HepG2 (cell line): ENCODE measurements around the gene UGGT1. TPM values are rescaled to one million over a fixed set of nuclear protein-coding genes. Genes with fewer than 3 reads are reported as not detected.

Experiments used
- ARNT ChIP-seq: fragments of 450-650 bp; IDR thresholded peaks from 2 replicates; pipeline ENCODE4 v1.6.1; 2017
- ATF3 ChIP-seq: sonication (generic); formaldehyde crosslinking; IDR thresholded peaks from 2 replicates; pipeline ENCODE4 v1.4.0; 2020; ENCODE audit warnings: missing genetic modification reagents
- CREB1 ChIP-seq, 2 experiments: fragments of 450-650 bp in 1 of 2; IDR thresholded peaks; 2 replicates each; pipeline ENCODE4 v1.6.1; 2016 to 2017; ENCODE audit warnings: control low read depth in 1 of 2, mild to moderate bottlenecking in 1 of 2, missing compliant biosample characterization in 1 of 2, missing genetic modification characterization in 1 of 2
- CREBL2 ChIP-seq: sonication (generic); formaldehyde crosslinking; IDR thresholded peaks from 2 replicates; pipeline ENCODE4 v1.8.1; 2023; ENCODE audit warnings: missing genetic modification reagents, mild to moderate bottlenecking, borderline replicate concordance
- ESRRA ChIP-seq: sonication (generic); formaldehyde crosslinking; IDR thresholded peaks from 2 replicates; pipeline ENCODE4 v1.5.1; 2020; ENCODE audit warnings: mild to moderate bottlenecking, low read depth, missing genetic modification reagents
- FOXA3 ChIP-seq: IDR thresholded peaks from 2 replicates; pipeline ENCODE4 v1.6.1; 2016; ENCODE audit warnings: missing genetic modification reagents, missing compliant biosample characterization
- NFATC3 ChIP-seq: sonication (generic); formaldehyde crosslinking; IDR thresholded peaks from 2 replicates; pipeline ENCODE4 v1.5.1; 2020; ENCODE audit warnings: mild to moderate bottlenecking, missing genetic modification reagents
- PAX8 ChIP-seq: sonication (generic); formaldehyde crosslinking; IDR thresholded peaks from 2 replicates; pipeline ENCODE4 v1.8.0; 2022; ENCODE audit warnings: mild to moderate bottlenecking, missing genetic modification reagents, borderline replicate concordance
- POLR2AphosphoS2 ChIP-seq: IDR thresholded peaks from 2 replicates; pipeline ENCODE4 v1.6.1; 2011; ENCODE audit warnings: low read depth, low read length, improper control_type of control experiment
- RARA ChIP-seq: IDR thresholded peaks from 2 replicates; pipeline ENCODE4 v1.6.1; 2016; ENCODE audit warnings: missing genetic modification reagents, missing compliant biosample characterization
- RXRB ChIP-seq: IDR thresholded peaks from 2 replicates; pipeline ENCODE4 v1.6.1; 2016; ENCODE audit warnings: borderline replicate concordance, missing genetic modification reagents, missing compliant biosample characterization
- TMF1 ChIP-seq: sonication (generic); formaldehyde crosslinking; IDR thresholded peaks from 2 replicates; pipeline ENCODE4 v1.8.1; 2022; ENCODE audit warnings: low read depth, missing genetic modification reagents
- TOE1 ChIP-seq: sonication (generic); formaldehyde crosslinking; IDR thresholded peaks from 2 replicates; pipeline ENCODE4 v1.4.0; 2020; ENCODE audit warnings: mild to moderate bottlenecking, missing genetic modification reagents
- USF2 ChIP-seq, 2 experiments: sonication (generic) in 1 of 2; formaldehyde crosslinking in 1 of 2; IDR thresholded peaks; 2 replicates each; pipeline versions ENCODE4 v1.5.1 to v1.6.1; 2011 to 2020; ENCODE audit warnings: borderline replicate concordance in 1 of 2, low read depth in 1 of 2, low read length in 1 of 2, mild to moderate bottlenecking in 1 of 2, missing genetic modification reagents in 1 of 2, moderate library complexity in 1 of 2
- ZBTB10 ChIP-seq: sonication (generic); formaldehyde crosslinking; IDR thresholded peaks from 2 replicates; pipeline ENCODE4 v1.4.0; 2020; ENCODE audit warnings: missing genetic modification reagents, borderline replicate concordance
- ZFP36L1 ChIP-seq: sonication (generic); formaldehyde crosslinking; IDR thresholded peaks from 2 replicates; pipeline ENCODE4 v1.8.0; 2022; ENCODE audit warnings: mild to moderate bottlenecking, missing genetic modification reagents, moderate library complexity
- ZFP37 ChIP-seq: sonication (generic); formaldehyde crosslinking; IDR thresholded peaks from 2 replicates; pipeline ENCODE4 v1.4.0; 2020; ENCODE audit warnings: missing genetic modification reagents, borderline replicate concordance
- ZKSCAN1 ChIP-seq: fragments of 150-350 bp; IDR thresholded peaks from 2 replicates; pipeline ENCODE4 v1.6.1; 2014; ENCODE audit warnings: low read length
- ZNF232 ChIP-seq: sonication (generic); formaldehyde crosslinking; IDR thresholded peaks from 2 replicates; pipeline ENCODE4 v1.4.0; 2020; ENCODE audit warnings: missing genetic modification reagents, borderline replicate concordance
- ZNF724P ChIP-seq: sonication (generic); formaldehyde crosslinking; IDR thresholded peaks from 2 replicates; pipeline ENCODE4 v1.8.0; 2022; ENCODE audit warnings: missing genetic modification reagents, borderline replicate concordance
- ZNF75D ChIP-seq: sonication (generic); formaldehyde crosslinking; IDR thresholded peaks from 2 replicates; pipeline ENCODE4 v1.8.1; 2023; ENCODE audit warnings: missing genetic modification reagents, mild to moderate bottlenecking, borderline replicate concordance
- polyA plus RNA-seq, 8 experiments: library from polyadenylated mRNA; depleted of rRNA in 3 of 8; stranded (reverse) in 7 of 8; unstranded in 1 of 8; fragments of >200 nt; fragmentation: Illumina TruSeq in 4 of 8; extraction: Trizol in 4 of 8; gene quantifications; 2 replicates each; pipeline versions ENCODE4 v1.2.1 to v1.2.3, GENCODE V29; 2011 to 2016; ENCODE audit warnings: low read depth in 4 of 8, missing spikeins in 1 of 8, mixed read lengths in 1 of 8; ENCODE audit not compliant: insufficient read depth in 1 of 8
- total RNA-seq, 5 experiments: library from RNA; depleted of rRNA; stranded (reverse); fragments of >200 nt; fragmentation: Illumina TruSeq; extraction: Trizol; gene quantifications; 2 replicates each; pipeline ENCODE4 v1.2.3, GENCODE V29; 2016; ENCODE audit warnings: low read depth in 1 of 5
- TF ChIP-seq, protein P1 (sequence below): IDR thresholded peaks from 2 replicates; pipeline ENCODE4 v1.6.1; 2016; ENCODE audit warnings: mild to moderate bottlenecking

UGGT1 gene
- total and polyA plus RNA-seq, 2 of the 13 experiments (the other 11 are each of a cell fraction or from before 2014, with no cell fraction given), result 35.8 to 83.2 TPM

DNA sequence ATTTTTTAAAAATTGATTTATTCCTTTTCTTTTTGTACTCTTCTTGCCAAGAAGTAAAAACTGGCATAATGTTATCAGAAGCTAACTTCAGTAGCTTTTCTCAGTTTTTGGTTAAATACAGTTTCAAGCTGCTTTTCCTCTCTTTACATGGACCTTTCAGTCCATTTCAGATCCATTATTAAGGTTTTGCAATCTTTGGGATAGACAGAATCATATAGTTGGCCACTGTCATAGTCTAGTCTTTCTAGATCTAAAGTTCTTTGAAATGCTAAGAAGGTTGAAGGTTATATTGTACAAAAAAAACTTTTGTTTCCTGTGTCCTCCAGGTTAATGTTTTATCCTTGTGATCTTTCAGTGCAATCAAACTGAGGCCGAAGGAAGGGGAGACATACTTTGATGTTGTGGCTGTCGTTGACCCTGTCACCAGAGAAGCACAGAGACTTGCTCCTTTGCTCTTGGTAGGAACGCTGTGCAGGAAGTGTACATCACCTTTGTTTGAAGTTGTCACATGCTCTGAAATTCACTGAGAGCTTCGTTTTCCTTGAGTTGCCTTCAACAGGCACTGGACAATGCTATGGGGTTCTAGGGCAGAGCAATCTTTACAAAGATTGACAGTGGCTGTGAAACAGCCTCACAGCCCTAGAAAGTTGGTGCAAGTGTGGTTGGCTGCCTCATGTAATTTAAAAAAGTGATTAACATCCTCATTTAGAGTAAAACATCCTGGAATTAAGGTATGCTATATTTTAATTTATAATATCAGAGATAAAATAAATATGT is 79.1 kb downstream of the UGGT1 start (continued):
- TF ChIP-seq TOE1 (CRISPR knock-in tag), result peak; percentile 85; the same call in 1 of the 2 replicates
- TF ChIP-seq ATF3 (CRISPR knock-in tag), result peak; percentile 50; the same call in 1 of the 2 replicates
- no peak for TF ChIP-seq ZBTB10
- TF ChIP-seq TMF1 (CRISPR knock-in tag), result 0 out of 2 replicates have a peak, but pooled peaks have one; percentile 46
- TF ChIP-seq ZFP37, result peak; percentile 75; the same call in 1 of the 2 replicates
- TF ChIP-seq NFATC3 (CRISPR knock-in tag), result no peak
- no peak for TF ChIP-seq POLR2AphosphoS2
- no peak for TF ChIP-seq ARNT
- peak; percentile 43; the same call in 1 of the 2 replicates for TF ChIP-seq CREB1 (IDR thresholded peaks at IDR 0.05)
- TF ChIP-seq CREB1 (CRISPR knock-in tag; IDR thresholded peaks at IDR 0.05), result peak; percentile 81
- TF ChIP-seq, protein P1, sequence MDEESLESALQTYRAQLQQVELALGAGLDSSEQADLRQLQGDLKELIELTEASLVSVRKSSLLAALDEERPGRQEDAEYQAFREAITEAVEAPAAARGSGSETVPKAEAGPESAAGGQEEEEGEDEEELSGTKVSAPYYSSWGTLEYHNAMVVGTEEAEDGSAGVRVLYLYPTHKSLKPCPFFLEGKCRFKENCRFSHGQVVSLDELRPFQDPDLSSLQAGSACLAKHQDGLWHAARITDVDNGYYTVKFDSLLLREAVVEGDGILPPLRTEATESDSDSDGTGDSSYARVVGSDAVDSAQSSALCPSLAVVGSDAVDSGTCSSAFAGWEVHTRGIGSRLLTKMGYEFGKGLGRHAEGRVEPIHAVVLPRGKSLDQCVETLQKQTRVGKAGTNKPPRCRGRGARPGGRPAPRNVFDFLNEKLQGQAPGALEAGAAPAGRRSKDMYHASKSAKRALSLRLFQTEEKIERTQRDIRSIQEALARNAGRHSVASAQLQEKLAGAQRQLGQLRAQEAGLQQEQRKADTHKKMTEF, result peak; percentile 98
- TF ChIP-seq FOXA3 (CRISPR knock-in tag), result peak; percentile 98
- TF ChIP-seq ESRRA (CRISPR knock-in tag), result peak; percentile 73; the same call in 1 of the 2 replicates
- TF ChIP-seq ZFP36L1 (CRISPR knock-in tag), result peak; percentile 89
- TF ChIP-seq ZNF75D (CRISPR knock-in tag), result no peak
- TF ChIP-seq USF2 (IDR thresholded peaks at IDR 0.05; ENCODE audit: low read depth, low read length), result peak; percentile 74
- TF ChIP-seq USF2 (CRISPR knock-in tag; IDR thresholded peaks at IDR 0.05; ENCODE audit: borderline replicate concordance), result peak; percentile 75; the same call in 1 of the 2 replicates
- no peak; the same call in 1 of the 2 replicates for TF ChIP-seq ZNF724P (CRISPR knock-in tag)
- TF ChIP-seq CREBL2, result no peak
- TF ChIP-seq ZKSCAN1, result no peak
- TF ChIP-seq RARA, result peak; percentile 98
- TF ChIP-seq PAX8, result no peak
- TF ChIP-seq RXRB (CRISPR knock-in tag), result peak; percentile 98
- peak; percentile 76; the same call in 1 of the 2 replicates for TF ChIP-seq ZNF232
